NCI-H1105 treated with DMSO at 0.1 percent for 48 hours (cell line): ENCODE results near the gene MTMR12.
A peak's percentile ranks its signal among the peaks of the same experiment; 100 is the strongest.
"Not testable (repeated sequence)": the region's sequence is repeated elsewhere in the genome, so short reads cannot be mapped to it uniquely, and the experiment has no call there.

Experiments
- DNase-seq: peaks from one replicate; lab custom pipeline; 2025; lab: John Stamatoyannopoulos, UW

MTMR12 gene

DNA sequence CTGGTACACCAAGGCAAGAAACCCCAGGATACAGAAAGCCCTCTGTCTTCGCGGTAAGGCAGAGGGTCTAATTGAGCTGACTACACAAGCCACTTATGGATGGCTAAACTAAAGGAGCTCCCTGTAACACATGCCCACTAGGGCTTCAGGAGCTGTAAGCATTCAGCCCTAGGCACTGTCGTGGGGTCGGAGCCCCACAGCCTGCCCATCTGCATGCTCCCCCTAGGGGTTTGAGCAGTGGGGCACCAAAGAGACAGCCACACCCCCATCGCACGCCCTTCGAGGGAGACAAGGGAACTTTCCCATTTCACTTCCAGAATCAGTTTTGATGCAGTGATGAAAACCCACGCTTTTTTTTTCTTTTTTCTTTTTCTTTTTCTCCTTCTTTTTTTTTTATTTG, 11.0 kb upstream of the MTMR12 start:
- DNase-seq, result no peak

DNA sequence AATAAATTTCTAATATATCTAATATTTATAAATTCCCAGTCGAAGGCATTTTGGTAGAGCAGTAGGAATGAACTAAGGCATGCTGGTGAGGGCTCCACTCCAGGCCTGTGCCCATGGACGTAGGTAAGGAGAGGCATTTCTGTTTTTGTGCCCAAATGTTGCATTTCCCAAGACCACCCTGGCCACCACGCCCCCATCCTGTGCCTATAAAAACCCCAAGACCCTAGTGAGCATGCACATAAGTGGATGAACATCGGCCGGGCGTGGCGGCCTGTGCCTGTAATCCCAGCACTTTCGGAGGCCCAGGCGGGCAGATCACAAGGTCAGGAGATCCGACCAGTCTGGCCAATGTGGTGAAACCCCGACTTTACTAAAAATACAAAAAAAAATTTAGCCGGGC, 10.1 kb upstream of the MTMR12 start:
- no peak for DNase-seq

DNA sequence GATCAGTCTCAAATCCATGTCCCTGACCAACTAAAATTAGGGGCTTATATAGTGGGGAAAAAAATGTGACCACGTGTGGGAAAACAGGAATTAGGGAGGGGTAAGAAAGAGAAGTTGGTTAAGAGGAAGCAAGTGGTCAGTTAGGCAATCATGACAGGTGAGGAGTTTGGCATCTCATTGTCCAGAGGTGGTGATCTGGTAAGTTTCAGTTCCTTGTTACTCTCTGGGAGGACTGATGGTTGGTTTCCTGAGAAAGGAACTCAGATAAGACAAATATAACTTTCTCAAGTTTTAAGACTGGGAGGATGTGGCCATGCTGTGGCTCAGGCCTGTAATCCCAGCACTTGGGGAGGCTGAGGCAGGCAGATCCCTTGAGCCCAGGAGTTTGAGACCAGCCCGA, 9.0 kb upstream of the MTMR12 start:
- DNase-seq, result not testable (repeated sequence)

DNA sequence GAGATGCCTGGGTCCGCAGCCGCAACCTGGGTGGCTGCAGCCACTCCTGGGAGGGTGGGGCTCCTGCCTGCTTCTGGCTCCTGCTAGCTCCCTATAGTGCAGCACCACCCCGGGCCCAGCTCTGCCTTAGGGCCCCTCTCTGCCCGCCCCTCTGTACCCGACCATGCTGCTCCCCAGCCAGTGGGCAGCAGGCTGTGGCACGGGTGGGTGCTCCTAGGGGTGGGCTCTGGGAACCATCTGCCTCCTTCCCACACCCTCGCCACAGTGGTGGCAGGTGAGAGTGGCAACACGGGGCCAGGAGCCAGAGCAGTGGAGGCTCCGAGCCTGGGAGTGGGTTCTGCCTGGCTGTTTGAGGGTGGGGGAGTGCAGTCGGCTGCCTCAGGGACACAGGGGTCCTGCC, 7.8 kb upstream of the MTMR12 start:
- no peak for DNase-seq

- no peak for DNase-seq
Observed at GRCh38 chr5:32319926-32320543, 7.3 kb upstream of the MTMR12 start.

- DNase-seq, result no peak
Observed at GRCh38 chr5:32319392-32319791, 6.7 kb upstream of the MTMR12 start.

DNA sequence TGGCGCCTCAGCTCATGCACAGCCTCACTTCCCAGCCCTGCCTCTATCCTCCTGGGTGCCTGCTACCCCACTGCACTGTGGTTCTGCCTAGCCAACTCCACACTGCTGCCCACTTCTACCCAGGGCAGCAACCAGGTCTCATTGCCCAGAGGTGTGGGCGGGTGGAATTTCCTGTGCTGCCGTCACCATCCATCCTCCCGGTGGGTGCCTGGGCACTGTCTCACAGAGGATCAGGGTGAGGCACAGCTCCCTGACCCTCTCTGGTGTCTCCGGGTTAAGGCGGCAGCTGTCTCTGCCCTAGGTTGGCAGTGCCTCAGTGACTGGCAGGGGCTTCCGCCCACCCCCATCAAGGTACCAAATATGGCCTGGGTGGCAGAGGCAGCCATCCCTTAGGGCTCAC, 4.3 kb upstream of the MTMR12 start:
- DNase-seq, result no peak

DNA sequence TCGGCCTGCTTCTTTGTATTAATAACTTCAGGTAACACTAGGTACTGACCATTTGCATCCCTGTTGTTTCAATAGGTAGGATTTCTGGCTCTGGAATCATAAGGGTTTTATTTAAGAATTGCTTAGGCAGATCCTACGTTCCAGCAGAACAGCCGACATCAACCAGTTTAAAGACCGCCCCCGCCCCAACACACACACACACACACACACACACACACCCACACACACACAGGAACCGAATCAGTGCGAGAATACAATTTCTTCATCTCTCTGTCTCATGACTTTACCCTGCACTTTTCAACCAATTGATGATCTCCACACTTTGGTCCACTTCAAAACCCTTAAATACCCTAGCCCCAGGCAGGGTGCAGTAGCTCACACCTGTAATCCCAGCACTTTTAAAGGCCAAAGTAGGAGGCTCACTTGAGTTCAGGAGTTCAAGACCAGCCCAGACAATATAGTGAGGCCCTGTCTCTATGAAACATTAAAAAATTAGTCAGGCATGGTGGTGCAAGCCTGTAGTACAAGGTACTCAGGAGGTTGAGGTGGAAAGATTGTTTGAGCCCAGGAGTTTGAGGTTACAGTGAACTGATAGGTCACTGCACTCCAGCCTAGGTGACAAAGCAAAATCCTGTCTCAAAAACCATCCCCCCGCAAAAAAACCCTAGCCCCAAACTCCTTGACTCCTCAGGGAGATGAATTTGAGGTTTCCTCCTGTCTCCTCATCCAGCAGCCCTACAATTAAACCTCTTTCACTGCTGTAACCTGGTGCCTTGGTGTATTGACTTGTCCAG, 2.7 kb upstream of the MTMR12 start:
- no peak for DNase-seq

DNA sequence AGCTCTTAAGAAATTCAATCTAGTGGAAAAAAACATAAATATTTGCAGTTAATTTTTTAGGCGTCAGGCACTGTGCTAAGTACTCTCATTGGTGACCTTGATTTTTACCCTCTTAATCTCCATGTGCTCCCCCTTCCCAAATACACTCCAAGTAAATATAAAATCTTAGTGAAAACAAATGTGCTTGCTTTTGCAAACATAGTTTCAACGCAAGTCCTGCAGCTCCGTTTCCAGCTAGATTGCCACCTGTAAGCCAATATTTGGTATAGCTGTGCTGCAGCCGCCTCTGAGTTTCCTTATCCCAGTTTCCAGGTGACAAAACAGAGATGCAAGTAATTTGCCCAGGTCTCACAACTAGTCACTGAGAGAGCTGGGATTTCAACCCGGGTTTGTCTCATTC, 1.9 kb upstream of the MTMR12 start:
- DNase-seq, result no peak

DNA sequence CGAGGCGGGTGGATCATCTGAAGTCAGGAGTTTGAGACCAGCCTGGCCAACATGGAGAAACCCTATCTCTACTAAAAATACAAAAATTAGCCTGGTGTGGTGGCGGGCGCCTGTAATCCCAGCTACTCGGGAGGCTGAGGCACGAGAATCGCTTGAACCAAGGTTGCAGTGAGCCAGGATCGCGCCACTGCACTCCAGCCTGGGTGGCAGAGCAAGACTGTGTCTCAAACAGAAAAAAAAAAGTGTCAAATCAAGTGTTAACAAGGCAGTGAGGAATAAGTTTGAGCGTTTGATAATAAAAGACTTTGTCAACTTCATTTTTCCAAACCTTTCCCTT, 1.4 kb upstream of the MTMR12 start:
- not testable (repeated sequence) for DNase-seq

- peak; percentile 40 for DNase-seq
Observed at GRCh38 chr5:32312197-32312594, 543 bp downstream of the MTMR12 start.

DNA sequence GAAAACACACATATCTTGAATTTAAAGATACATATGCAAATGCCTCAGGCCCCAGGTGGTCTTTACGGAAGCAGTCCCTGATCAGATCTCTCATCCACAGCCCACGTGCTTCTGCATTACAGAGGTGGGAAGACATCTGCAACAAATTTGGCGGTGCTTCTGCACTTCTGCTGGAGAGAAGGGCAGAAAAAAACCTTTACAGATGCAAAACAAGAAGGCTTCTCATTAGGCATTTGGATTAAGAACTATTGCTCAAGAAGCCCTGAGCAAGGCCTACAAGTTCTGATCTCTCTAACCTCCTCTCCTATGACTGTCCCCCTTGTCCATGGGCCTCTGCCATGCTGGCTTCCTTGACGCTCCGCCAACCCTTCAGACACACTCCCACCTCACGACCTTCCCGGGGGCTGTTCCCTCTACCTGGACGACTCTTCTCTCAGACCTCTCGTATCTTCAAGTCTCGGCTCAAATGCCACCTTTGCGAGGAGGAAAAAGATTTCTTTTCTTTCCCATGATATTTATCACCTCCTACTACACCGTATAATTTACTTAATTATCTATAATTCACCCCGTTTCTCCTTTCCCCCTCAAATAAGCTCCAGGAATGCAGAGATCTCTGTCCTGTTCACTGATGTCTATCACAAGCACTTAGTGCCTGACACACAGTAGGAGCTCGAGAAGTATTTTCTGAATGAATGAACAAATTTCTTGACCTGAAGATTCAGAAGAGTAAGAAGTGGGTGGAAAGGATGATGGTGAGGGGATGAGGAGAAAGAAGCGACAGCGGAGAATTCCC, 1.1 kb downstream of the MTMR12 start:
- DNase-seq, result no peak

DNA sequence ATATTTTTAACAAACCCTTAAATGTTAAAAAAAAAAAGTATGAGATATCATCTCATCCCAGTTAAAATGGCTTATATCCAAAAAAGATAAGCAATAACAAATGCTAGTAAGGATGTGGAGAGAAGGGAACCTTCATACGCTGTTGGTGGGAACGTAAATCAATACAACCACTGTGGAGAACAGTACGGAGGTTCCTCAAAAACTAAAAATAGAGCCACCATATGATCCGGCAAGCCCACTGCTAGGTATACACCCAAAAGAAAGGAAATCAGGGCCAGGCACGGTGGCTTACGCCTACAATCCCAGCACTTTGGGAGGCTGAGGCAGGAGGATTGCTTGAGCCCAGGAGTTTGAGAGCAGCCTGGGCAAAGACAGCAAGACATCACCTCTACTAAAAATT, 3.0 kb downstream of the MTMR12 start:
- no peak for DNase-seq

GRCh38 chr5:32308946-32309345, 3.8 kb downstream of the MTMR12 start:
- no peak for DNase-seq

DNA sequence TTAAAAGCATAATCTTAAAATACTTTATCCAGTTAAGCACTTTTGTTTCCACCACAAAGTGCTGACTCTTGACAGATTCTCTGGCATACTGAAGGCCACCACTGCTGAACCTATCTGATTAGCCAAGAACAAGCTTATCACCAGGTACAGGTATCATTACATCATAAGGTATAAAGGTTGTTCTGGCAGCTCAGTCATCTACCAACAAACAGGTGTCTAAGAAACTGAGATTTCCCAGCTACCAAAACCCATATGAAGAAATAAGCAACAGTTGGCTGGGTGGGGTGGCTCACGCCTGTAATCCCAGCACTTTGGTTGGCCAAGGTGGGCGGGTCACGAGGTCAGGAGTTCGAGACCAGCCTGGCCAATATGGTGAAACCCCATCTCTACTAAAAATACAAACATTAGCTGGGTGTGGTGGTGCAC, 5.0 kb downstream of the MTMR12 start:
- DNase-seq, result no peak

DNA sequence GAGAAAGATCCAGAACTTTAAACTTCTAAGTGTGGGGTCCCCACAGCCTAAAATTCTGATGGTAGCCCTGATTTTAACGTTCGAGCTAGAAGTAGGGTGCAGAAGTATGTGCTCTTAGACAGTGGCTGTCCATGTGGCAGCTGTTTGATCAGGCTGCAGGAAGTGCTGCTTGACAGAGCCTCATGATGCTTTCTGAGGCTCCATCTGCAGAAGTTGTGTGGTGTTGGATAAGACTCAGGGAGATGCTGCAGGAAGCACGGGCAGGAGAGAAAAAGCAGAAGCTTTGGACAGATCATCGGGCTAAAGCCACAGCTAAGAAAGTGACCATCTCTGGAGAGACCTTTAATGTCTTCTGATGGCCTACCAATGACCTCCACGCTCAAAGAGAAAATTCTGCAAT, 8.1 kb downstream of the MTMR12 start:
- DNase-seq, result no peak

DNA sequence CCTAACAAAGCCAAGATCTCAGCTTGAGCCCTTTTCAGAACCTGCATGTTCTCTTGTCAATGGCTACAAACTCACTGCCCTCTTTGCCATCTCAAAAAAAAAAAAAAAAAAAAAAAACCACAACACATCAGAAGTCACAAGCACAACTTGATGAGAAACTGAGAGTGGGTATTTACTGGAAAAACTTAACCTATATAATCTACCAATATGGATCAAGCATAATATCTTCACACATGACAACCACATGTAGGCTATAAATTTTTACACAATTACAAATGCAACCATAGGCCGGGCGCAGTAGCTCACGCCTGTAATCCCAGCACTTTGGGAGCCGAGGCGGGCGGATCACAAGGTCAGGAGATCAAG, 9.0 kb downstream of the MTMR12 start:
- no peak for DNase-seq

GRCh38 chr5:32302835-32303754, 9.6 kb downstream of the MTMR12 start:
- no peak for DNase-seq

- DNase-seq, result no peak
Observed at GRCh38 chr5:32301891-32302290, 10.8 kb downstream of the MTMR12 start.

DNA sequence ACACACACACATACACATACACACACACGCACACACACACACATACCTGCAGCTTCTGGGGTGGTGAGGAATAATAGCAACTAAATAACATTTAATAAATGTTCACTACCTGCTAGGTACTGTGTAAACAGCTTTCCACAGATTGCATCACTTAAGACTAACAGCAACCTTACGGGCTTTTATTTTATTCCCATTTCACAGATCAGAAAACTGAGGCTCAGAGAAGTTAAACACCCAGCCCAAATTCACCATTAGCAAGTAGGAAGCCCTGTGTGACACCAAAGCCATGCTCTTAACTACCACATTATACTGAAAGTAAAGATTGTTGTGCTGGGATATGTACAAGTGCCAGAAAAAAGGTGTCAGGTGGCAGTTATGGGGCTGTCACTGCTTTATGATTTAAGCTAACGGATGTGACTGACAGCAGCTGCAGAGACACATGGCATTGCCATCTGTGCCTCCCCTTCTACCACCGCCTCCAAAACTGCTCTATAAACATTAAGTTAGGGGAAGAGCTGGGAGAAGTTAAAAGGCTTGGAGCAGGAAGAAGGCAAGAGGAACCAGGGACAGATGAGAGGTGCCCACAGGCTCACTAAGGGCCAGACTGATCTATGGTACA, 13.6 kb downstream of the MTMR12 start:
- DNase-seq, result no peak

DNA sequence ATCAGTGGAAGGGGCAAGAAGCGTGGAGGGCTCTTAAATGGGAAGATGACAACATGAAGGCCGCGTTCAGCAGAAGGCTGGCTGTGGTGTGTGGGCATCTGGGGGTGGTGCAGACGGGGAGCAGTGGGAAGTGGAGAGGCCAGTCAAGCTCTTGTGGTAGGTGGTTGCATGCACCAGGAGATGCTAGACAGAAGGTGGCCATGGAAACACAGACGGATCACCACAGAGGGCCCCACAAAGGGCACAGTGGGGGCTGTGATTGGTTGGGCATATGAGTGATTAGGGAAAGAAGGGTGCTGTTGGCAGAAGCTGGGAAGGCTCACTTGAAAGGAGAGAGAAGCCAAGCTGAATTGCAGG, 14.7 kb downstream of the MTMR12 start:
- DNase-seq, result no peak
